GM12801 (cell line): ENCODE results near the gene UNC13D.

Experiments
- CTCF ChIP-seq: IDR thresholded peaks from one replicate; pipeline ENCODE4 v1.5.1; 2011; ENCODE audit warnings: control low read depth; ENCODE audit not compliant: insufficient read length; ENCODE audit errors: extremely low read depth

The UNC13D gene

GRCh38 chr17:75853433-75853832 lies 9.2 kb upstream of the UNC13D start:
- no peak for TF ChIP-seq CTCF

DNA sequence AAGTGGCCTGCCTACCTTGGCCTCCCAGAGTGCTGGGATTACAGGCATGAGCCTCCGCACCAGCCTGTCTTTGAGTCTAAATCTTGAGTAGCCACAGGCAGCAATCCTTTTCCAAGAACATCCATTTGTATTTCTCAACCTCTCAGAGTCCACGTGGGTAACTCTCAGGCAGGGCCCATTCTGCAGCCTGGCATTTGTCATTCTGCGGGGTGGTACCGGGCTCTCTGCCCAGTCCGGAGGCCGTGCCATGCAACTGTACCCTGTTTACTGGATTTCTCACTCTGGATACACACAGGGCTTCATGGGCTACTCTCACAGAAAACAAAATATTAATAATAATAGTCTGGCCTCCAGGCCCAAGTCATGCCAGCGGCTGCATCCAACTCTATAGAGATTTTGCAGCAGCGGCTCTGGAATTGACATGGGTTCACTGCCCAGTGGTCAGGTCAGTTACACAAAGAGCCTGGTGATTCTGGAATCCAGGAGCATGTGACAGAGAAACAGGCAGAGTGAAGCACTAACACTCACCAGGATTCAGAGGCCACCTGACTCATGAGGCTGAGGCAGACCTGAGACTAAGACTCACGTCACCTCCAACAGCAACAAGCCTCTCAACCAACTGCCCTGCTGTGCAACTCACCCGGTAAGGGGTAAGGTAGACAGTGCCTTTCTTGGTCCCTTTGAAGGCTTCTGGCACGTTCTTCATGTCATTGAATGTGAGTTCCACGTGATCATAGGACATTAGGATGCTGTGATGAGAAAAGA lies 6.9 kb upstream of the UNC13D start:
- TF ChIP-seq CTCF: no peak

DNA sequence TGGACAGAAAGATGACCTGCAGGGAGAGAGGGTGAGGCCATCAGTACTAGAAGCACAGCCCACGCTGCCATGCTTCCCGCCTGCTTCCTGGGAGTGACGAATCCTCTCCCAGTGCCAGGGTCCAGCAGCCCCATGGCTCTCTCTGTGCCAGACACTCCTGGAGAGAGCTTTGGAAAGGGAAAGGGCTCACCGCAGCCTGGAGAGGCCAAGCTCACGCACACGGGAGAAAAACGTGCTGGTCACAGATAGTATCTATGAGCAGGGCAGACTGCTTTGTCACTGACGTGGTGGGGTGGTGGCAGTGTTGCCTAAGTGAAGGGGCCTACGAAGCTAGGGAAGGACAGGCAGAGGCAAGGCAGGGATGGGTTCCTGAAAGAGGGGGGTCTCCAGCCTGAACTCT lies 5.5 kb upstream of the UNC13D start:
- TF ChIP-seq CTCF: no peak

DNA sequence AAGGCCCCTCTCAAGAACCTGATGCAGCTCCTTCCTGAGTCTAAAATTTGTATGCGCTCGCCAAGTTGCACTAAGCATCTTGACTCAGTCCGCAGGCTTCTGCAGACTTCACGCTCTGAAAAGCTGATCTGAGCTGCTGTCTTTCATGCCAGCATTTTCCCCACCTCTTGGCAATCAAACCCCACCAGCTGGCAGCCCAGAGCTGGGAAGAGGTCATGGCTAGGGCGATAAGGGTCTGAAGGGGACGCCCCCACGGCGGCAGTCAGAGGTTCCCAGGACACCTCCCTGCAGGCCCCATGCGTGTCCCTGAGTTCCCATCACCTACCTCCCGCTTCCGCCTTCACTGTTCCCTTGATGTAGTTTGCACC lies 5.1 kb upstream of the UNC13D start:
- no peak for TF ChIP-seq CTCF

DNA sequence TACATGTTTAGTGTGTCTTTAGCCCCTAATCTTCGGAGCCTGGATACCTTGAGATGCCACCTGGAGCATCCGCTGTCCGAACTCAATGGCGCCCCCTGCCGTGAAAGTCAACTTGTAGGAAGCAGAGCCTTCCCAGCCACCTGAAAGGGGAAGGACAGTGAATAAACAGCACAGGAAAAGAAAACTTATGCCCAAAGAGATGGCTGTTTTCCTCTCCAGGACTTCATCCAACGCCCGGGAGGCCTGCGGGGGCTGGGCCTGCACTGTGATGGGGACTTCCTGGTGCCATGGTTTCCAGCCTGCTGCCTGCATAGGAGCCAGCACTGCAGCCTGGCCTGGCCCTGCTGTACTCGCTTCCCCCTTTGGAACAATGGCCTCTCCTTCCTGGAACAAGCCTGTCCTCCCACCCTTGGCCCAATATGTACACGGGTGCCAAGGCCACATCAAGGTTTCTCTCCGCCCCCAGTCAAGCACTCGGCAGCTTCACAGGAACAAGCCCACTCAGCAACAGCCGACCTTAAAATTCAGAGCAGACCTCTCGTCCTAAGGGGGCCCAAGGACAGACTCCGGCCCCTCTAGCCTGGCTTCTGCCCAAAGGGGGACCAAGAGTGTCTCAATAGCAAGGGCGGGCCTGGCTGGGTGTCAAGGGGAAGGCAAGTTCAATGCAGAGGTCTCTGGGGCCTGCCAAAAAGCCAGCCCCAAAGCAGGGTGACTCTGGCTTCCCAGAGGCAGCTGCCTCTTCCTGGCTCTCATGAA lies 4.5 kb upstream of the UNC13D start:
- TF ChIP-seq CTCF: no peak

- TF ChIP-seq CTCF: no peak
These were observed 3.7 kb upstream of the UNC13D start for GRCh38 chr17:75847614-75848522.
